ENCODE data around the gene TVP23C.

DNA sequence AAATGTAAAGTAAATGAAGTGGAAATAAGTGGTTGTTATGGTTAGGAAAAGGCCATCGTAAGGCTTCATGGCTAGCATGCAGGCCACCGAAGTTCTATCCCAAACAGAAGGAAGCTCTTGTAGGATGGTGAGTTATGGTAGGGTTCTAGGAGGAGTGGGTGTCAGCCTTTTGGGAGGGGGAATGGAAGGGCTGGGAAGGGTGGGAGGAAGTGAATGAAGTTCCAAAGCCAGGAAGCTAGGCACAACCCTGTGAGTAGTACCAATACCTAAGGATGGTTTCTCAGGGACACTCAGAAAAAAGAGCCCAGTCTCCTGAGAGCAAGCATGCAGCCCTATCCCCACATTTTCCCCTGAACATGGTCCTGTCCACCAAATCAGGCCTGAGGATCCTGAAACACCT, 59.6 kb downstream of the TVP23C start:
- no peak for TF ChIP-seq ZNF274 (IDR thresholded peaks at IDR 0.05; ENCODE audit: low read depth, low read length)
- no peak for TF ChIP-seq YY1 (IDR thresholded peaks at IDR 0.05; ENCODE audit: insufficient read depth, insufficient read length)

All from NT2/D1 (cell line).